NCI-H2081 treated with DMSO at 0.1 percent for 48 hours (cell line): ENCODE data around the gene WDR90.

Experiments
- DNase-seq: peaks from one replicate; lab custom pipeline; 2025; lab: John Stamatoyannopoulos, UW

WDR90 gene

GRCh38 chr16:660459-661183 is 11.5 kb downstream of the WDR90 start:
- DNase-seq = no peak

- DNase-seq = no peak
Measured at GRCh38 chr16:661184-661821, 12.1 kb downstream of the WDR90 start.

GRCh38 chr16:662095-662494 is 12.9 kb downstream of the WDR90 start:
- DNase-seq = no peak

GRCh38 chr16:662597-662996 is 13.4 kb downstream of the WDR90 start:
- no peak for DNase-seq

- DNase-seq = no peak
Measured at GRCh38 chr16:666572-666971, 17.4 kb downstream of the WDR90 start.

GRCh38 chr16:667113-667779 is 18.1 kb downstream of the WDR90 start:
- DNase-seq = no peak

GRCh38 chr16:667780-668518 is 18.8 kb downstream of the WDR90 start, which contains the start of gene RHOT2:
Gene RHOT2, plus strand, starts transcription at chr16:668132. Its CDS starts 68 bp downstream, at chr16:668200.
- DNase-seq = peak; percentile 32

- no peak for DNase-seq
Measured at GRCh38 chr16:668519-669171, 19.5 kb downstream of the WDR90 start.

GRCh38 chr16:669666-670065 is 20.5 kb downstream of the WDR90 start:
- no peak for DNase-seq

GRCh38 chr16:670485-671352 is 21.6 kb downstream of the WDR90 start:
- no peak for DNase-seq

GRCh38 chr16:671353-672131 is 22.4 kb downstream of the WDR90 start:
- DNase-seq = no peak

- no peak for DNase-seq
Measured at GRCh38 chr16:672371-672770, 23.2 kb downstream of the WDR90 start.

GRCh38 chr16:672851-673250 is 23.7 kb downstream of the WDR90 start:
- no peak for DNase-seq

- DNase-seq = no peak
Measured at GRCh38 chr16:673399-673991, 24.3 kb downstream of the WDR90 start.

- DNase-seq = no peak
Measured at GRCh38 chr16:674214-674881, 25.2 kb downstream of the WDR90 start.

- no peak for DNase-seq
Measured at GRCh38 chr16:674968-675883, 26.1 kb downstream of the WDR90 start, which contains the start of gene RHBDL1. Gene RHBDL1, plus strand, starts transcription at chr16:675671. Its CDS starts 120 bp downstream, at chr16:675791.

- no peak for DNase-seq
Measured at GRCh38 chr16:675884-676564, 26.9 kb downstream of the WDR90 start.
